Breast epithelium (tissue), 3 donors: Measurements from ENCODE around the gene ST6GALNAC6.

ENCODE experiments used
- POLR2AphosphoS5 ChIP-seq, 3 donors: sonication (generic); formaldehyde crosslinking; IDR thresholded peaks; one replicate each; pipeline ENCODE4 v1.6.1; 2017; ENCODE audit warnings: antibody characterized with exemption in 3 of 3
- TF ChIP-seq, protein P1 (sequence below), 3 donors: fragments of 450-650 bp; IDR thresholded peaks; one replicate each; pipeline ENCODE4 v1.5.1; 2016 to 2017; ENCODE audit warnings: antibody characterized with exemption in 3 of 3, mild to moderate bottlenecking in 3 of 3, moderate library complexity in 3 of 3

GRCh38 chr9:127934248-127934647 lies 34.8 kb upstream of the ST6GALNAC6 start:
- TF ChIP-seq, protein P1, sequence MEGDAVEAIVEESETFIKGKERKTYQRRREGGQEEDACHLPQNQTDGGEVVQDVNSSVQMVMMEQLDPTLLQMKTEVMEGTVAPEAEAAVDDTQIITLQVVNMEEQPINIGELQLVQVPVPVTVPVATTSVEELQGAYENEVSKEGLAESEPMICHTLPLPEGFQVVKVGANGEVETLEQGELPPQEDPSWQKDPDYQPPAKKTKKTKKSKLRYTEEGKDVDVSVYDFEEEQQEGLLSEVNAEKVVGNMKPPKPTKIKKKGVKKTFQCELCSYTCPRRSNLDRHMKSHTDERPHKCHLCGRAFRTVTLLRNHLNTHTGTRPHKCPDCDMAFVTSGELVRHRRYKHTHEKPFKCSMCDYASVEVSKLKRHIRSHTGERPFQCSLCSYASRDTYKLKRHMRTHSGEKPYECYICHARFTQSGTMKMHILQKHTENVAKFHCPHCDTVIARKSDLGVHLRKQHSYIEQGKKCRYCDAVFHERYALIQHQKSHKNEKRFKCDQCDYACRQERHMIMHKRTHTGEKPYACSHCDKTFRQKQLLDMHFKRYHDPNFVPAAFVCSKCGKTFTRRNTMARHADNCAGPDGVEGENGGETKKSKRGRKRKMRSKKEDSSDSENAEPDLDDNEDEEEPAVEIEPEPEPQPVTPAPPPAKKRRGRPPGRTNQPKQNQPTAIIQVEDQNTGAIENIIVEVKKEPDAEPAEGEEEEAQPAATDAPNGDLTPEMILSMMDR (IDR thresholded peaks at IDR 0.05), result no peak
- no peak for TF ChIP-seq POLR2AphosphoS5 (IDR thresholded peaks at IDR 0.05)
